ENCODE data around the gene RET.

Gene RET

GRCh38 chr10:43124094-43124521 lies 47.2 kb downstream of the RET start:
- peak; percentile 10 for DNase-seq

- DNase-seq: no peak
Observed at GRCh38 chr10:43124574-43125273, 47.9 kb downstream of the RET start.

- no peak for DNase-seq
Observed at GRCh38 chr10:43125274-43125845, 48.5 kb downstream of the RET start.

- no peak for DNase-seq
Observed at GRCh38 chr10:43125881-43126731, 49.2 kb downstream of the RET start.

GRCh38 chr10:43126759-43127424 lies 50.0 kb downstream of the RET start:
- no peak for DNase-seq

GRCh38 chr10:43127442-43127841 lies 50.6 kb downstream of the RET start:
- no peak for DNase-seq

GRCh38 chr10:43128331-43128730 lies 51.5 kb downstream of the RET start:
- DNase-seq: no peak

GRCh38 chr10:43128958-43129706 lies 52.3 kb downstream of the RET start:
- DNase-seq: no peak

- DNase-seq: no peak
Observed at GRCh38 chr10:43130770-43131171, 53.9 kb downstream of the RET start.

GRCh38 chr10:43131256-43131655 lies 54.4 kb downstream of the RET start:
- no peak for DNase-seq

GRCh38 chr10:43131906-43132305 lies 55.0 kb downstream of the RET start:
- no peak for DNase-seq

GRCh38 chr10:43132867-43133787 lies 56.3 kb downstream of the RET start:
- no peak for DNase-seq

GRCh38 chr10:43134126-43134905 lies 57.4 kb downstream of the RET start:
- no peak for DNase-seq

- DNase-seq: no peak
Observed at GRCh38 chr10:43135064-43135463, 58.2 kb downstream of the RET start.

- no peak for DNase-seq
Observed at GRCh38 chr10:43135656-43136055, 58.8 kb downstream of the RET start.

- no peak for DNase-seq
Observed at GRCh38 chr10:43136432-43136831, 59.6 kb downstream of the RET start.

- DNase-seq: no peak
Observed at GRCh38 chr10:43136995-43137716, 60.3 kb downstream of the RET start.

GRCh38 chr10:43137717-43138020 lies 60.8 kb downstream of the RET start:
- DNase-seq: peak; percentile 59

- peak; percentile 70 for DNase-seq
Observed at GRCh38 chr10:43138021-43138756, 61.3 kb downstream of the RET start, which contains the start of gene CSGALNACT2. TSS of gene CSGALNACT2 (plus strand) at chr10:43138445. CDS start at chr10:43155150, 16,705 bp downstream.

Measured in NCI-H2171 treated with DMSO at 0.1 percent for 48 hours (cell line).